Measurements from ENCODE around the gene RTBDN.
"Not testable (repeated sequence)": the region's sequence is repeated elsewhere in the genome, so short reads cannot be mapped to it uniquely, and the experiment has no call there.

Gene RTBDN

DNA sequence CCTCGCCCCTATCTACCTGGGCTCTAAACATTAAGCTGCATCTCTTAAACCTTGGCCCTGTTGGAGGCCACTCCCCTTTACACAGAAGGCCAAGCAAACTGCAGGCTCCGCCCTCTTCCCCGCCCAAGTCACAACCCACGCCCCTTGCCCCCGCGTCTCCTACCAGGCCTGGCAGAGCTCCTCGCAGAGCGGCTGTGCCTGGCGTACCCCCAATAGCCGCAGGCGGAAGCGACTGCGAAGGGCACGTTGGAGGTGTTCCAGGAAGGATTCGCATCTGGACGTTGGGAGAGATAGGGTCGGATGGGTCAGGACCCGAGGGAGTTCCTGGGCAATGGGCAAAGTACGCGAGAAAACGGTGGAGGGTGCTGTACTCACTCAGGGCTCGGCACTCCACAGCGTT is 5.9 kb downstream of the RTBDN start:
- no peak for DNase-seq
- intact Hi-C loops (cut with DNase I), result no loop called here

GRCh38 chr19:12825254-12826131 is 8.9 kb downstream of the RTBDN start:
- intact Hi-C loops (cut with DNase I), result no loop called here
- DNase-seq, result peak in 1 of 10 donors; percentile 56

DNA sequence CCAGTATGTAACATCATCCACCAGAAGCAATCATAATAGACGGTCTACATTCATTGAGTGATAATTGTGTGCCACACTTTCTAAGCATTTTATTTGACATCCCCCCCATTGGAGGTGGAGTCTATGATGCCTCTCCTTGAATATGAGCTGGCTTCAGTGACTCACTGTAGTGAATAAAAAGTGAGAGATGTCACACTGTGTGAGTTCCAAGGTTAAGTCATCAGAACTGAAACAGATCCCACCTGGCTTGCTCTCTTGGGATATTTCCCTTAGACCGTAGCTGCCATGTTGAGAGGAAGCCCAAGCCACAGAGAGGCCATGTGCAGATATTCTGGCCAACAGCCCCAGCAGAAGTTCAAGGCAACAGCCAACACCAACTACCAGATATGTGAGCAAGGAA is 12.6 kb downstream of the RTBDN start:
- no peak for DNase-seq
- intact Hi-C loops (cut with DNase I), result no loop called here

GRCh38 chr19:12817810-12818209 is 16.6 kb downstream of the RTBDN start:
- DNase-seq; intact Hi-C loops (cut with DNase I): not testable (repeated sequence)

- intact Hi-C loops (cut with DNase I); DNase-seq: not testable (repeated sequence)
These were observed 17.2 kb downstream of the RTBDN start for GRCh38 chr19:12817188-12817587.

GRCh38 chr19:12815088-12815487 is 19.3 kb downstream of the RTBDN start:
- DNase-seq, result no peak
- intact Hi-C loops (cut with DNase I), result no loop called here

GRCh38 chr19:12806242-12807081 is 27.9 kb downstream of the RTBDN start, which contains the start of gene RNASEH2A:
Gene RNASEH2A (plus strand): TSS chr19:12806584. CDS start chr19:12806674, 90 bp downstream.
- intact Hi-C loops (cut with DNase I), result no loop called here
- peak; percentile 84 to 100 (median 92) for DNase-seq

- intact Hi-C loops (cut with DNase I), result loop anchor here (5.0 kb wide), 1 partner anchor 42 kb away; no protein-coding TSS in a partner anchor
- no peak for DNase-seq
These were observed 30.3 kb downstream of the RTBDN start for GRCh38 chr19:12804051-12804450.

DNA sequence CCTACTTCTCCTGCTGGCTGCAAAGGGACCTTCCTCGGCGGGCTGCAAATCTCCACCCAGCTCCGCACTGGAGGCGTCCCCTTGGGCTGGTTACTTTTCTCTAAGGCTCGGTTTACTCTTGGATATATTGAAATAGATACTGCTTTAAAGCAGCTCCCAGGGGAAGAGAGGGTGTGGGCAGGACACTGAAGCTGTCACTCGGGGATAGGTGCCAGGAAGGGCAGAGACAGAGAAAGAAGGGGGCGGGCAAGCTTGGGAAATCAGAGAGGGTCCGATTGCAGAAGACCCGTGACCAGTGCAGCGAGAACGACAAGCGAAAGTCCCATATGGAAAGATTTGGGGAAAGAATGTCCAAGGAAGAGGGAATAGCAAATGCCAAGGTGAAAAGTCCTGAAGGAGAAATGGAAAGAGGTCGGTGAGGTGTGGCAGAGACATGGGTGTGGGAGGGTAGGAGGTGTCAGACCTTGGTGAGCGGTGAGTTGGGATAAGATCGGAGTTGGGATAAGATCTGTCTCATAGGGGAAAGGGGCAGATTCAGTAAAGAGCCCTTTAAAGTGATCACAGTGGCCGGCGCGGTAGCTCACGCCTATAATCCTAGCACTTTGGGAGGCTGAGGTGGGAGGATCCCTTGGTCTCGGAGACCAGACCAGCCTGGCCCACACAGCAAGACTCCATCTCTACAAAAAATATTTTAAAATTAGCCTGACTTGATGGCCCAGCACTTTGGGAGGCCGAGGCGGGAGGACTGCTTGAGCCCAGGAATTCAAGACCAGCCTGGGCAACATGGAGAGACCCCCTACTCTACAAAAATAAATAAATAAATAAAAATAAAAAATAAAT is 31.9 kb downstream of the RTBDN start:
- DNase-seq, result peak in 2 of 10 donors; percentile 80 to 87
- intact Hi-C loops (cut with DNase I), result loop anchor here (5.0 kb wide), 1 partner anchor 40 kb away; no protein-coding TSS in a partner anchor

GRCh38 chr19:12801466-12802266 is 32.7 kb downstream of the RTBDN start, which contains the start of the genes PRDX2 and THSD8:
Gene PRDX2 (minus strand): TSS chr19:12801800. CDS start chr19:12801261, 539 bp downstream.
Gene THSD8 (plus strand): TSS chr19:12802069. CDS start chr19:12802072, 3 bp downstream.
- DNase-seq, result peak; percentile 75 to 98 (median 86)
- intact Hi-C loops (cut with DNase I), result loop anchor here (5.0 kb wide), 1 partner anchor 39 kb away; no protein-coding TSS in a partner anchor

DNA sequence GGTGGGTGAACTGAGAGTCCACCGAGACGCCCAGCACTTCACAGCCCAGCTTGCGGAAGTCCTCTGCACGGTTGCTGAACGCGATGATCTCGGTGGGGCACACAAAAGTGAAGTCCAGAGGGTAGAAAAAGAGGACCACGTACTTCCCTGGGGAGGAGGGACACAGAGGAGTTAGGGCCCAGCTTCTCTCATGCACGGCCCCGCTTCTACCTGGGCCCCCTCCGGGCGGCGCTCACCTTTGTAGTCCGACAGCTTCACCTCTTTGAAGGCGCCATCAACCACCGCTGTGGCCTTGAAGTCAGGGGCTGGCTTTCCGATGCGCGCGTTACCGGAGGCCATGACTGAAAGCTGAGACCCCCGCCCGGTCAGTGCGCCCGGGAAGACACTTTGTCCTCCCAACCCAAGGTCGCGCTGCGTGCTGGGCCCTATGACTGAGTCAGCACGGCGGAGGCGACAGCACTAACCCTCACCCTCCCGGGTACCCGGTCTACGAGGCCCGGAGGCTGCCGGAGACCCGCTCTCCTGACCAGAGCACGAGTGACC is 33.4 kb downstream of the RTBDN start:
- peak in 5 of 10 donors; percentile 31 to 88 (median 34) for DNase-seq
- intact Hi-C loops (cut with DNase I), result loop anchor here (5.0 kb wide), 1 partner anchor 39 kb away; no protein-coding TSS in a partner anchor

DNA sequence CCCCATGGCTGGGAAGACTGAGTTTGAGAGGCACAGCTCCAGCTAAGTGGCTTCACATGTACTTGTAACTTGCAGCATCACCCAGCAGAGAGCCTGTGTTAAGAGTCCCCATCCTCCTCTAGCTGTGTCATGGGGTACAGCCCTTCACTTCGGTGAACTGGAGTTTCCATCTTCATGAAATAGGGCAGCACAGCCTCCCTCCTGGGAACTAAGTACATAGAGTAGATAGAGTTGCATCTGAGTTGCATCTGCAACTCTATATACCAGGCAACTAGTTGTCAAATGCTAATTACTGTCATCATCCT is 34.0 kb downstream of the RTBDN start:
- DNase-seq, result no peak
- intact Hi-C loops (cut with DNase I), result loop anchor here (5.0 kb wide), 1 partner anchor 38 kb away; no protein-coding TSS in a partner anchor

GRCh38 chr19:12799742-12800465 is 34.5 kb downstream of the RTBDN start:
- intact Hi-C loops (cut with DNase I), result loop anchor here (5.0 kb wide), 1 partner anchor 38 kb away; no protein-coding TSS in a partner anchor
- DNase-seq, result no peak

GRCh38 chr19:12797607-12798006 is 36.8 kb downstream of the RTBDN start:
- intact Hi-C loops (cut with DNase I); DNase-seq: not testable (repeated sequence)

- intact Hi-C loops (cut with DNase I), result no loop called here
- peak in 1 of 10 donors; percentile 41 for DNase-seq
These were observed 37.2 kb downstream of the RTBDN start for GRCh38 chr19:12797141-12797587.

DNA sequence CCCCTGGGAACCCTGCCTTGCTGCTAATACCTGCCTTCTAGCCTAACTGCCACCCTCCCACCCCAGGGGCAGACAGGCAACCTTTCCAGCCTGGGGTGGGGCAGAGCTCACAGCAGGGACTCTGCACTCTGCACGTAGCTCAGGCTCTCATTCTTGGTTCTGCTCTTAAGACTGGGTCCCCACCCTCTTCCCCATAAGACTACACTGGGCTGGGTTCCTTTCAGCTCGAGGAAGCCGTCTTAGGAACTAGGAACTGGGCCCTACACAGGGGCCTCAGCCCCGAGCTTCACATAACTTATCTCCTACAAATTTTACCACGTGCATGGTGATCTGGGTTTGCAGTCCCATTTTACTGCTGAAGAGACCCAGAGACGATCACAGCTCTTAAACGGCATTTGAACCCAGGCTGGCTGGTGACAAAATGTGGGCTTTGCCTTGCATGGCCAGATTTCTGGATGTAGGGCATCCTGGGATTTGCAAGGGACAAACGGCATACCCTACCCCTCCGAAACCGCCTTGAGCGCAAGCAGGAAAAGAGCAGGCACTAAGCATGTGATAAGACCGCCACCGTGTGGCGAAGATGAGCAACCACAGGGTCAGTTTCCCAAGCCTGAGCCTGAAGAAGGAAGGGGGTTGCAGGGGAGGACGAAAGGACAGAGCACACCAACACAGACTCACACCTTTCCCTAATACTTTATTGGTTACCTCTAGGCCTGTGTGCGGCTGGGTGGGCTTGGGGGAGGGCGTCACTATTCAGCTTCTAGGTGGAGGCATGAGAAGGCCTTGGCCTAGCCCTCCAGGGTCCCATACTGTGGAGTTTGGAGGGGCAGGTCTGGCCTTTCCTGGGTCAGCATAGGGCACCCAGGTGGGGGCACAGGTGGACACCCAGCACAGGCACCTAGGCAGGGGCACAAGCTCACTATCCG is 38.0 kb downstream of the RTBDN start:
- intact Hi-C loops (cut with DNase I), result loop anchor here (1.0 kb wide), 1 partner anchor 19 kb away; no protein-coding TSS in a partner anchor
- peak; percentile 51 to 96 (median 79) for DNase-seq

DNA sequence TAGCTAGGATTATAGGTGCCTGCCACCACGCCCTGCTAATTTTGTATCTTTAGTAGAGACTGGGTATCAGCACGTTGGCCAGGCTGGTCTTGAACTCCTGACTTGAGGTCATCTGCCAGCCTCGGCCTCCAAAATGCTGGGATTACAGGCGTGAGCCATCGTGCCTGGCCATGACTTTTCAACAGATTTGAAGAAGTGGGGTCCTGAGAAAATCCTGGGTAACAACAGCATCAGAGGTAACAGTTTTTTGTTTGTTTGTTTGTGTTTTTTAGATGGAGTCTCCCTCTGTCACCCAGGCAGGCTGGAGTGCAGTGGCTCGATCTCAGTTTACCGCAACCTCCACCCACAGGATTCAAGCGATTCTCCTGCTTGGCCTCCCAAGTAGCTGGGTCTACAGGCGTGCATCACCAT is 39.4 kb downstream of the RTBDN start:
- intact Hi-C loops (cut with DNase I), result no loop called here

More for the DNA sequence above, 39.4 kb downstream of the RTBDN start:
- no peak for DNase-seq

All from posterior cingulate gyrus (tissue), 11 donors.